K562 (cell line): Measurements from ENCODE around the gene KAZN. TPM values are rescaled to one million over a fixed set of nuclear protein-coding genes. Genes with fewer than 3 reads are reported as not detected.
A peak's percentile ranks its signal among the peaks of the same experiment; 100 is the strongest.

Experiments used
- ARNT ChIP-seq, 2 experiments: fragments of 450-650 bp; IDR thresholded peaks; 2 replicates each; pipeline ENCODE4 v1.6.1; 2016; ENCODE audit warnings: mild to moderate bottlenecking in 1 of 2
- GABPB1 ChIP-seq: sonication (generic); formaldehyde crosslinking; IDR thresholded peaks from 2 replicates; pipeline ENCODE4 v1.8.0; 2022; ENCODE audit warnings: mild to moderate bottlenecking, missing genetic modification reagents
- NR2C2 ChIP-seq, 2 experiments: fragments of 200-800 bp in 1 of 2; sonication (Bioruptor generic) in 1 of 2; sonication (generic) in 1 of 2; formaldehyde crosslinking in 1 of 2; IDR thresholded peaks; 2 replicates each; pipeline versions ENCODE4 v1.6.1 to v1.8.0; 2016 to 2022; ENCODE audit warnings: mild to moderate bottlenecking in 1 of 2, missing compliant biosample characterization in 1 of 2, missing genetic modification characterization in 1 of 2, missing genetic modification reagents in 1 of 2
- NR2F6 ChIP-seq: fragments of 450-650 bp; formaldehyde crosslinking; IDR thresholded peaks from 2 replicates; pipeline ENCODE4 v1.4.0; 2020; ENCODE audit warnings: mild to moderate bottlenecking
- PHTF2 ChIP-seq: fragments of 250-450 bp; sonication (Bioruptor Pico); IDR thresholded peaks from 2 replicates; pipeline ENCODE4 v1.5.0; 2021; ENCODE audit warnings: mild to moderate bottlenecking
- REST ChIP-seq, 2 experiments: fragments of 450-650 bp; formaldehyde crosslinking in 1 of 2; IDR thresholded peaks; 2 replicates each; pipeline versions ENCODE4 v1.4.0 to v1.6.1; 2014 to 2020; ENCODE audit warnings: mild to moderate bottlenecking in 2 of 2, borderline replicate concordance in 1 of 2, low read depth in 1 of 2
- TEAD1 ChIP-seq, 2 experiments: fragments of 450-650 bp in 1 of 2; sonication (generic) in 1 of 2; formaldehyde crosslinking; IDR thresholded peaks; 2 replicates each; pipeline versions ENCODE4 v1.4.0 to v1.8.0; 2020 to 2022; ENCODE audit warnings: mild to moderate bottlenecking in 2 of 2, missing genetic modification reagents in 1 of 2
- TGIF2 ChIP-seq: sonication (generic); formaldehyde crosslinking; IDR thresholded peaks from 2 replicates; pipeline ENCODE4 v1.8.1; 2022; ENCODE audit warnings: mild to moderate bottlenecking, missing genetic modification reagents, moderate library complexity
- TSHZ1 ChIP-seq: fragments of 250-450 bp; sonication (Bioruptor Pico); IDR thresholded peaks from 2 replicates; pipeline ENCODE4 v1.4.0; 2020; ENCODE audit warnings: mild to moderate bottlenecking, moderate library complexity
- U2AF1 ChIP-seq: fragments of 200-400 bp; formaldehyde crosslinking; optimal IDR thresholded peaks from 2 replicates; pipeline ENCODE3; 2017; ENCODE audit warnings: mild to moderate bottlenecking, low read depth, low read length, moderate library complexity
- ZBTB17 ChIP-seq: fragments of 450-650 bp; formaldehyde crosslinking; IDR thresholded peaks from 2 replicates; pipeline ENCODE4 v1.4.0; 2020; ENCODE audit warnings: mild to moderate bottlenecking
- ZNF561 ChIP-seq: fragments of 450-650 bp; formaldehyde crosslinking; conservative IDR thresholded peaks from 2 replicates; pipeline ENCODE4 v1.4.0; 2020; ENCODE audit warnings: mild to moderate bottlenecking, moderate library complexity
- ZNF668 ChIP-seq: fragments of 250-450 bp; sonication (Bioruptor Pico); IDR thresholded peaks from 2 replicates; pipeline ENCODE4 v1.8.0; 2022; ENCODE audit warnings: mild to moderate bottlenecking, inconsistent platforms
- polyA plus RNA-seq, 8 experiments: library from polyadenylated mRNA; depleted of rRNA in 4 of 8; stranded (reverse) in 5 of 8; unstranded in 3 of 8; fragments of >200 nt; fragmentation: Nextera tagmentation in 2 of 8; fragmentation: Illumina TruSeq in 1 of 8; extraction: Ambion mirVana in 2 of 8; extraction: Trizol in 1 of 8; gene quantifications; 2 replicates each; pipeline versions ENCODE4 v1.2.1 to v1.2.3, GENCODE V29; 2011 to 2014; ENCODE audit warnings: inconsistent platforms in 1 of 8, missing spikeins in 1 of 8
- total RNA-seq, 7 experiments: library from RNA; depleted of rRNA in 6 of 7; stranded (reverse); fragments of >200 nt in 6 of 7; fragmentation: Illumina TruSeq in 2 of 7; extraction: Trizol in 2 of 7; gene quantifications; 2 replicates each; pipeline versions ENCODE4 v1.2.1 to v1.2.3, GENCODE V29; 2011 to 2021; ENCODE audit warnings: low replicate concordance in 1 of 7

KAZN gene
- total and polyA plus RNA-seq, 9 of the 15 experiments (the other 6 are each of a cell fraction or from before 2014, with no cell fraction given), result 2.1 to 21.6 (median 5.4) TPM

- TF ChIP-seq REST (IDR thresholded peaks at IDR 0.05; ENCODE audit: borderline replicate concordance), result peak; percentile 44; the same call in 1 of the 2 replicates
- no peak for TF ChIP-seq REST (CRISPR knock-in tag; IDR thresholded peaks at IDR 0.05; ENCODE audit: low read depth)
- TF ChIP-seq TGIF2 (CRISPR knock-in tag), result no peak
- TF ChIP-seq NR2F6 (CRISPR knock-in tag), result no peak
- TF ChIP-seq ZBTB17 (CRISPR knock-in tag), result no peak
- peak in 1 of 2 experiments; percentile 71; a peak in 1 of 4 replicates for TF ChIP-seq ARNT (IDR thresholded peaks at IDR 0.05)
- TF ChIP-seq ZNF561, result no peak
- TF ChIP-seq NR2C2 (CRISPR knock-in tag; IDR thresholded peaks at IDR 0.05), result no peak
- TF ChIP-seq NR2C2 (tag; IDR thresholded peaks at IDR 0.05), result peak; percentile 54; the same call in 1 of the 2 replicates
- no peak for TF ChIP-seq ZNF668 (CRISPR knock-in tag)
- TF ChIP-seq U2AF1, result no peak
- no peak for TF ChIP-seq TSHZ1 (CRISPR knock-in tag)
- TF ChIP-seq TEAD1 (CRISPR knock-in tag; IDR thresholded peaks at IDR 0.05), result peak; percentile 35 to 64; a peak in 1 of 4 replicates
- TF ChIP-seq PHTF2 (CRISPR knock-in tag), result no peak
- TF ChIP-seq GABPB1 (CRISPR knock-in tag), result no peak
Observed at GRCh38 chr1:14782741-14783591, 184.5 kb downstream of the KAZN start (continued).
